Upper lobe of right lung (tissue), 1 donor: Measurements from ENCODE around the gene BRME1. TPM values are rescaled to one million over a fixed set of nuclear protein-coding genes. Genes with fewer than 3 reads are reported as not detected.

Experiments
- ATAC-seq: fragments of 200-7000 bp; cut with Tn5 transposase; one replicate; pipeline ENCODE4 v1.9.1; 2020; ENCODE audit warnings: mild to moderate bottlenecking, moderate library complexity
- DNase-seq: peaks from one replicate; pipeline ENCODE4 v3.0.0-alpha.2; 2020
- H3K27ac ChIP-seq: fragments of 200-600 bp; one replicate; pipeline ENCODE4 v1.8.0; 2022
- H3K27me3 ChIP-seq: fragments of 200-600 bp; one replicate; pipeline ENCODE4 v1.8.0; 2022; ENCODE audit warnings: mild to moderate bottlenecking
- H3K36me3 ChIP-seq: fragments of 200-600 bp; one replicate; pipeline ENCODE4 v1.8.0; 2022
- H3K4me1 ChIP-seq: fragments of 200-600 bp; one replicate; pipeline ENCODE4 v1.8.0; 2022
- H3K4me3 ChIP-seq: fragments of 200-600 bp; one replicate; pipeline ENCODE4 v1.8.0; 2022; ENCODE audit warnings: mild to moderate bottlenecking
- H3K9me3 ChIP-seq: fragments of 200-600 bp; one replicate; pipeline ENCODE4 v1.8.0; 2022
- intact Hi-C: fragments of 100-400 bp; cut with DNase I; formaldehyde crosslinking; loops from one replicate; pipeline ENCODE4 v1.11.0; 2022
- total RNA-seq: library from RNA; stranded (reverse); fragmentation: NEBNext Ultra II Directional; extraction: Animal tissue kit (Norgen Biotek cat#: 25700); gene quantifications from one replicate; pipeline ENCODE4 v1.2.1, GENCODE V29; 2021
- TF ChIP-seq, protein P1 (sequence below): fragments of 200-600 bp; IDR thresholded peaks from one replicate; pipeline ENCODE4 v1.8.0; 2022; ENCODE audit warnings: antibody characterized with exemption
- donor health status: DM: no; HTN: yes; CAD: no; lungs with severe emphysema.

The BRME1 gene
- total RNA-seq, 1 donor from 2014 or later = 2.0 TPM

DNA sequence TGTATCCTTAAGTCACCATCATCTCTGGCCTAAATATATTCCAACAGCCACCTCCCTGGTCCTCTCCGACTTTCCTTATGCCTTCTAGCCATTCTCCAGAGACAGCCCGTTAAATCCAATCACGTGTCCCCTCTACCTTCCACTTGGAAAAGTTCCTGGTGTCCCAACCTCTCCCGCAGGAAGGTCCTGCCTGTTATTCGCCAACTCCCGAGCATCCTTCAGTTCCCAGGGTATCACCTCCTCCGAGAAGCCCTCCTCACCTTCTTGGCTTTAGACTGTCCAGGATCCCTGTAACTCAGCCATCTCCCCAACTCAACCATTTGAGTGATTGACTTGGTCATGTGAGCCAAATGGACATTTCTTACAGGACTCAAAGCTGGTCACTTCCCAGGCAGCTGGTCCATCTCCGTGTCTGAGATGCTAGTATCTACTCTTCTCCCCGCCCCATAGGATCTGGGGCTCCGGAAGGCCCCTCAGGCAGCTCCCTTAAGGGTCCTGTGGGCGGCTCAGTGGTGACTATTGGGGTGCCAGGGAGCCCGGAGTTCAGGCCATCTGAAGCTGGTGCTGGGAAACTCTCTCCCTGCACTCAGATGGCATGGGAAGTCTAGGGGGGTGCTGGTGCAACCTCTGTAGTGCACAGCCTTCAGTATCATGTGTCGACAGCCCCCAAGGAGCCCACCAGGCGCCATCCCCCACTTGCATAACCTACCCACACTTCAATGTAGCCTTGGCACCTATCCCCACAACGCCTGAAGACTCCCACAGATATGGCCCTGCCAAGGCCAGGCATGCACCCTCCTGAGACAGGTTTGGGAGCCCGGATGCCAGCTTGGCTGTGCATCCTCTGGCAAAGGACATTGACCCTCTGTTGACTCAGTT lies 56.9 kb downstream of the BRME1 start:
- Histone ChIP-seq H3K4me1 (peaks cover 55% of the 10 kb centered on the region), H3K9me3 (no peaks in the 10 kb centered on the region), H3K27me3 (no peaks in the 10 kb centered on the region), H3K36me3 (no peaks in the 10 kb centered on the region), H3K4me3 (no peak overlapping the region), H3K27ac (peak overlapping the region; percentile 100)
- intact Hi-C loops = no loop called here
- ATAC-seq = no peak
- TF ChIP-seq, protein P1, sequence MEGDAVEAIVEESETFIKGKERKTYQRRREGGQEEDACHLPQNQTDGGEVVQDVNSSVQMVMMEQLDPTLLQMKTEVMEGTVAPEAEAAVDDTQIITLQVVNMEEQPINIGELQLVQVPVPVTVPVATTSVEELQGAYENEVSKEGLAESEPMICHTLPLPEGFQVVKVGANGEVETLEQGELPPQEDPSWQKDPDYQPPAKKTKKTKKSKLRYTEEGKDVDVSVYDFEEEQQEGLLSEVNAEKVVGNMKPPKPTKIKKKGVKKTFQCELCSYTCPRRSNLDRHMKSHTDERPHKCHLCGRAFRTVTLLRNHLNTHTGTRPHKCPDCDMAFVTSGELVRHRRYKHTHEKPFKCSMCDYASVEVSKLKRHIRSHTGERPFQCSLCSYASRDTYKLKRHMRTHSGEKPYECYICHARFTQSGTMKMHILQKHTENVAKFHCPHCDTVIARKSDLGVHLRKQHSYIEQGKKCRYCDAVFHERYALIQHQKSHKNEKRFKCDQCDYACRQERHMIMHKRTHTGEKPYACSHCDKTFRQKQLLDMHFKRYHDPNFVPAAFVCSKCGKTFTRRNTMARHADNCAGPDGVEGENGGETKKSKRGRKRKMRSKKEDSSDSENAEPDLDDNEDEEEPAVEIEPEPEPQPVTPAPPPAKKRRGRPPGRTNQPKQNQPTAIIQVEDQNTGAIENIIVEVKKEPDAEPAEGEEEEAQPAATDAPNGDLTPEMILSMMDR = no peak
- DNase-seq = no peak

DNA sequence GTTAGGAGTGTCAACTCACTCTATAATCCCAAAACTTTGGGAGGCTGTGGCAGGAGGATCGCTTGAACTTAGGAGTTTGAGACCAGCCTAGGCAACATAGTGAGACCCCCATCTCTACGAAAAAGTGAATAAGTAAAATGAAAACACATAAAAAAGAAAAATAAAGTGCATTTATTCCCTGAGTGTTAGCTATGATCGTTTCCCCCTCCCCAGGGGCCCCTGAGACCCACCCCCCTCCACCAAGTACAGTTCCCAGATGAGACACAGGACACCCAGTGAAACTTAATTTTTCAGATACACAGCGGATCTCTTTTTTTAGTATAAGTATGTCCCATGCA lies 57.6 kb downstream of the BRME1 start:
- peaks cover 62% of the 10 kb centered on the region for H3K4me1 ChIP-seq
- H3K36me3 ChIP-seq = no peaks in the 10 kb centered on the region
- no peak for ATAC-seq
- H3K4me3 ChIP-seq = no peak overlapping the region
- intact Hi-C loops = no loop called here
- peak overlapping the region; percentile 100 for H3K27ac ChIP-seq
- H3K27me3 ChIP-seq = no peaks in the 10 kb centered on the region
- H3K9me3 ChIP-seq = no peaks in the 10 kb centered on the region
- DNase-seq = no peak
- TF ChIP-seq, protein P1 = no peak

DNA sequence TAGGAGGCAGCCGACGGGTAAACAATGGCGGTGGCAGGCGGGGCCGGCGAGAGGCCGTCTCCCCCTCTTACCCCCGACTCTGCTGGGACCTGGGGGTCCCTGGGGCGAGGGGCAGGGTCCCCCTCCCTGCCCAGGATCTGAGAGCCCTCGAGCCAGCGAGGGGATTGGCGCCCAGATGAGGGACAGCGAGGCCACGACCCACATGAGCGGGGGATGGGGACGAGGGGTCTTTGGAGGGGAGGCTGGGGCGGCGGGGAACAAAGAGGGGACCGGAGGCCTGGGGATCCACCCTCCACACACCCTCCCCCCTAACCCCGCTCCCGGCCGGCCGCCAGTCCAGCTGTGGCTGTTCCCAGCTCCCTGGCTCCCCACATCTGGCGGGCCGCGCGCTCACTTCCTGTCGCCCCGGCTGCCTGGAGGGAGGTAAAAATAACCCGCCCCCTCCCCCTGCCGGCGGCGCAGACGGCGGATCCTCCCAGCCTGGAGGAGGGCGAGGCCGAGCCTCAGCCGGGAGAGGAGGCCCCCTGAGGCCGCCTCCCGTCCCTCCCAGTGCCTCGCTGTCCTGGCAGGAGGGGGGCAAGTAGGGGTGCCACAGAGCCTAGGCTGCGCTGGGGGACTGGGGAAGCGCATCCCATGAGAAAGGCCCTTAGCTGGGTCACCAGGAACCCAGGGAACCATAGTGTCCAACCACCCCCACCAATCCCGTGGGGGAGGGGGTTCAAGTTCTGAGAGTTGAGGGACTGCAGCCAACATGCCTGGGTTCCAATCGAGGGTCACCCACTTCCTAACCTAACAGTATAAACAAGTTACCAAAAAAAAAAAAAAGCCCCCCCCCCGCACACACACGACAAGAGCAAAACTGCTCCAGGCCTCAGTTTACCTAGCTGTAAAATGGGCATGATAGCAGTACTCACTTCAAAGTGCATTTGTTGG lies 58.2 kb downstream of the BRME1 start:
- Histone ChIP-seq H3K36me3 (no peaks in the 10 kb centered on the region), H3K4me1 (peaks cover 66% of the 10 kb centered on the region), H3K4me3 (peak overlapping the region; percentile 54), H3K27ac (peak overlapping the region; percentile 100), H3K9me3 (no peaks in the 10 kb centered on the region), H3K27me3 (no peaks in the 10 kb centered on the region)
- intact Hi-C loops = no loop called here
- peak; percentile 97 for DNase-seq
- ATAC-seq = peak; percentile 71
- TF ChIP-seq, protein P1 = peak; percentile 34

DNA sequence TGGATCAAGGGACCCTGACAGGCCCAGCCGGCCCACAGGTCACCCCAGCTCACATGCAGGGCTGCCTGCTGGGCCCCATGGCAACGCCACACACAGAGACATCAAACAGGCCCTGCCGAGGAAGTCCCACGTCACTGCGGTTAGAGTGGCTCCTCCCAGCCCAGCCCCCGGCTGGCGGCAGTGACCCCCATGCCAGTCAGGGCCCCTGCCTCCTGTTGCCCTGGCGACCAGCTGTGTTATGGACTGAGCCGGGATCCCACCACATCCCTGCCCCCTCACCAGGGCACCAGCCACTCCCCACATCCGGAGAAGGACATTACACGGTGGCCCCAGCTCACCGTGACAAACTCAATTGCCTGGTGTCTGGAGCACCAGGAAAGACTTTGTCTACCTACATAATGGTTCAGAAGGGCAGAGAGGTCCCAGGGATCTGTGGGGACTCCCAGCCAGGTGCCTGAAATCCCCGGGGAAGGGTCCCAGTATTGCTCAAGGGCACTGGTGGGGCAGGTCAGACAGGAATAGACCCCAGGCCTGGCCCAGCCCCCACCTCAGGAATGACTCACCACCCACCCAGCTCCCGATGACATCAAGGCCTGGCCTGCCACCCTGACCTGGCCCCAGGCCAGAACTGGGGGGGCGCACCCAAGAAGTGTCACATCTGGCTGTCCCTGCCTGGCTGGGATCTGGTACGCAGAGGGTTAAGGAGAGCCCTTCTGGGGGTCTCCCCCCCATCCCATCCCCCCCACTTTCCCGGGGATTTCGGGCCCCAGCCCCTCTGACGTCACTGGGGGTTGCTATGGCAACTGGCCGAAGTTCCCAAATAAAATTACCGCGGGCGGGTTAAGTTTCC lies 59.1 kb downstream of the BRME1 start:
- H3K9me3 ChIP-seq = no peaks in the 10 kb centered on the region
- TF ChIP-seq, protein P1 = no peak
- peak; percentile 60 for ATAC-seq
- no peaks in the 10 kb centered on the region for H3K36me3 ChIP-seq
- intact Hi-C loops = no loop called here
- H3K27me3 ChIP-seq = no peaks in the 10 kb centered on the region
- H3K4me3 ChIP-seq = peak overlapping the region; percentile 54
- peak overlapping the region; percentile 100 for H3K27ac ChIP-seq
- DNase-seq = peak; percentile 94
- H3K4me1 ChIP-seq = peaks cover 62% of the 10 kb centered on the region

DNA sequence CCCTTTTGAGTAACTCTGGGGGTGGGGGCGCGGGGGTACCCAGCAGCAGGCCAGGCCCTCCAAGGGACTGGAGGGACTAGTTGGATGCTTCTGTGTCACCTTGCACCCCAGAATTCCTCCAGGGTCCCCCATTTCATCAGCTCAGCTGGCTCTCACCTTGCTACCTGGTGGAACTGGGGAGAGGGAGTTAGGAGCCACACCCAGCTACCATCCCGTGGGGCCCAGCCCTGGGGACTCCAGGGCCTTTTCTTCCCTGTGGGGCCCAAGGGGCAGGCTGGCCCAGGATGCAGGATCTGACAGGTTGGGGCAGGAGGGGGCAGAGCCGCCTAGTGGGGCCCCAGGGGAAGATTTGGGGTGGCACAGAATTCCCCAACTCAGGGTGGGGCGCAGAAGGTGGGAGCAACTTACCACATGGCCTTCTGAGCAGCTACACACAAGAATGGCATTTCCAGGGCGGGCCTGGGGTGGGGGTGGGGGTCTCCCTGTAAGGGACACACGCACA lies 61.7 kb downstream of the BRME1 start:
- H3K27ac ChIP-seq = peak overlapping the region; percentile 100
- intact Hi-C loops = no loop called here
- H3K9me3 ChIP-seq = no peaks in the 10 kb centered on the region
- H3K36me3 ChIP-seq = no peaks in the 10 kb centered on the region
- TF ChIP-seq, protein P1 = no peak
- DNase-seq (no peak), ATAC-seq (no peak)
- H3K4me1 ChIP-seq = peaks cover 51% of the 10 kb centered on the region
- H3K4me3 ChIP-seq = no peak overlapping the region
- no peaks in the 10 kb centered on the region for H3K27me3 ChIP-seq
